Dermis blood vessel endothelial cell (primary cell): ENCODE results near the gene SLC49A4. TPM values are rescaled to one million over a fixed set of nuclear protein-coding genes. Genes with fewer than 3 reads are reported as not detected.

Source experiments
- DNase-seq: peaks from one replicate; pipeline ENCODE4 v3.0.0; 2010
- total RNA-seq: library from RNA; depleted of rRNA; stranded (reverse); fragments of >200 nt; gene quantifications from 2 replicates; pipeline ENCODE4 v1.2.3, GENCODE V29; 2014

SLC49A4 gene
- total RNA-seq, 1 donor from 2014 or later, result 18.7 TPM

DNA sequence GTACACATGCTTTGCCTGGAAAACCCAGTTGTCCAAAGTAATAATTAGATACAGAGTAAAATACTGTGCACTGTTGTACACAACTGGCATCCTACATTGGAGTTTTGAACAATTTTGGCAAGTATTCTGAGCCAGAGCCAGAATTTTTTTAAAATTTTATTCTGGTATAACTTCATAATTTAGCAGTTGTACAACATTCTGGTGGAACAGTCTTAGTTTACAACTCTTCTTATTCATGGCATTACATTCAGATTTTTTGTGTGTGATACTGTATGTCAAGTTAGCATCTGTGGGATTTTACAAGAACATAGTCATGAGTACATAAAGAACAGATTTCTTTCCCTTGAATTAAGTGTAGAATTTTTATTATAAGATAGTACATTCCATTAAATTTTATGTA lies 67.5 kb downstream of the SLC49A4 start:
- no peak for DNase-seq

DNA sequence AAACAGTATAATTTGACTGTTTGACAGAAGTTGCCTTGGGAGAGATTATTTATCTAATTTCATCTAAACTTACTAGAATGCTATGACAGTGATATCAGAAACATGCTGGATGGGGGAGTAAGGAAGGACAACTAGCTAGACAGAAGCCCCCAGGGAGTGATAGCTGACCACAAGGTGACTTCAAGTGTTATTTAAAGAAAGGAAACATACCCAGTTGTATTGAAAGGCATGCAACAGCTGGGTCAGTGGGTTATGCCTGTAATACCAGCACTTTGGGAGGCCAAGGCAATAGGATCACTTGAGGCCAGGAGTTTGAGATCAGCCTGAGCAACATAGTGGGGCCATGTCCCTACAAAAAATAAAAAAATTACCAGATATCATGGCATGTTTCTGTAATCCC lies 69.6 kb downstream of the SLC49A4 start:
- no peak for DNase-seq

DNA sequence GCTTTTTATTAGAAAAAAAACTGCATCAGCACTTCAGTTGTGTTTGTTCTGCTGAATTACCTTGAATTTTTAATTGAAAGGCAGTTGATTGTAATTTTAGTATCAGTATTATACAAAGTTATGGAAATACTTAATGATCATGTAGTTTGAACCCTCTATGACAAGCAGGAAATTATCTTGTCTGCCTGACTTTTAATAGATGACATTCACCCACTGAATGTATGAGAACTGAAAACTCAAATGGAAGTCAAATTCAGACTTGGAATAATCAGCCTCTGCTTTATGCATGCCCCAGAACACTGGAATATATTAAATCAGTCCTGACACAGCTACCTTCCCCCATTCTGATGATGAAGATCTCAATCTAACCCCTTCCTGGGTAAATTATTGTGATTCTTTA lies 73.5 kb downstream of the SLC49A4 start:
- no peak for DNase-seq

DNA sequence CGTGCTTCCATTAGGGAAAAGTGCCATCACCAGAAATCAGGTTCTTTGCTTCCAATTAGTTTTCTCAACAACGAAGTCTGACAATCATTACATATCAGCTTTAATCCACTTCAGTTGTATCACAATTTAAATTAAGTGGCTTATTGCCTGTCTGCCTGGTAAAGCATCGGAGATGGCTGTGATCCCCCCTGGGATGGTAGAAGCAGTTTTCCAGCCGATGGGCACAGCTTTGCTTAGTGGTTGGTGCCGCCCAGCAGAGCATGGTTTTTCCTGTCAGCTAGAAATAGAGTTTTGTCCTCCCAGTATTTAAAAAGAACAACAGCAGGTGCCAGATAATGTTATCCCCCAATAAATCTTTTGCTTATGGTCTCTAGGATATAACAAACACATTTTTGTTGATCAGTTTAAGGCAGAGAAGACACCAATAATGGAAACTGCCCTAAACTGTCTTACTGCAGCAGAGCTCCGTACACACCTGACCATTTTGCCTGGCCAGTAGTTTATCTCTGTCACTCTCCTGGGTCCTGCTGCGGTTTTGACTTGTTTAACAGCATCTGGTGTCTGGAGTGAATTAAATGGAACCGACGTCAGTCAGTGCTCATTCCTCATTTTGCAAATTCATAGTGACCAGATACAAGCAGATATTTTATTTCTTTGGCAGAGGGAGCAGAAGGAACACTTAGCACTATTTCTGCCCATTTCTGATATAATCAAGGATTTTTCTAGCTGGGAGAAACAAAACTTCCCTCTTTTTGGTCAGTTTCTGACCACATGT lies 79.1 kb downstream of the SLC49A4 start:
- DNase-seq, result no peak

DNA sequence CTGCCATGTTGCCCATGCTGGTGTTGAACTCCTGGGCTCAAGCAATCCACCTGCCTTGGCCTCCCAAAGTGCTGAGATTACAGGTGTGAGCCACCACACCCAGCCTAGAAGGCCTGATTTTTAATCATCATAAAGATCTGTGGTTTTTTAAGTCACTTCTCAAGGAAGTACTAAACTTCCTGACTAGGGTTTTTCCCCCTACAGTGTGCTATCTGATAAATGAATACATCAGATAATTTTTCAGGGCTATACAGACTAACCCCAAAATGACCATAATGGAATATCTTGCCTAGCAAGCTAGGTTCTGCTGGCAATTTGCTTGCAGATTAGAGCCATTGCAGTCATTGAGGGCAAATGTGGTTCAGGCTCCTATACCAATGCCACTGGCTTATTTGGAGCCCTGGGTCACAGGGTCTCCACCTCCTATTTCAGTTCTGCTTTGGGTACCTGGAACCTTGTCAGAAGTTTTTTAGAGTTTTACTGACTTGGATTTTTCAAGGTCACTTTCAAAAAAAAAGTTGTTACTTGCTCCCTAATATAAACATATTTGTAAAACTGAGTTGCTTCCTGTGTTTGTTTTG lies 80.8 kb downstream of the SLC49A4 start:
- peak; percentile 2 for DNase-seq

DNA sequence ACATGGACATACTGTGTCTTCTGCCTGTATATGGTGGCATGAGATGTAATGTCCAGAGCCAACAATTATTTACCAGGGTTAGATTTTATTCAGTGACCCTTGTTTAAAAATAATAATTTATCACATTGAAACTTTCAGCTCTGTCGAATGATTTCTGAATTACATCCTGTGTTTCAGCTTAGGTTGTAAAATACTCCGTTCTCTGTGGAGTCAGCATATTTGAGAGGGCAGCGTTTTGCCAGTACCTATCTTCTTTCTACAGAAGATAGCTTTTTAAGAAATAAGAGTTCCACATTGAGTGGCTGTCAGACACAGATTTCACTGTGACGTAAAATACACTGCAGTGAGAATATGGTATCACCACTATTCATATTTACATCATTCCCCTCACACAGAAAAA lies 85.3 kb downstream of the SLC49A4 start:
- DNase-seq, result no peak

DNA sequence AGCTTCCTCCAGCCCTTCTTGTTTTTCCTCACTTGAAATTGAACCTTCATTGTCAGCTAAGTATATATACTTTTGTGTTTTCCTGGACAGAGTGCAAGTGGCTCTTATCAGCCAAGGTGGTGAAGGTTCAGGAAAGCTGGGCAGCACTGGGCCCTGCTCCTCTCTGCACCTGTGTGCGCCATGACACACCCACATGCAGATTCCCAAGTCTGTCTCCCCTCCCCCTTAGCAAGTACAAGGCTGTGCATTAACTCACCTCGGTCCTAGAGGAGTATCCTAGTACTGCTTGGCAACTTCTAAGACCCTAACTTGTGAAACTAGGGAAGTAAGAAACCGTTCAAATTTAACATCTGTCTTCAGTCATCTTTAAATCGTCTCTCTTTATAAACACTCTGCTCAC lies 85.8 kb downstream of the SLC49A4 start:
- DNase-seq, result no peak

DNA sequence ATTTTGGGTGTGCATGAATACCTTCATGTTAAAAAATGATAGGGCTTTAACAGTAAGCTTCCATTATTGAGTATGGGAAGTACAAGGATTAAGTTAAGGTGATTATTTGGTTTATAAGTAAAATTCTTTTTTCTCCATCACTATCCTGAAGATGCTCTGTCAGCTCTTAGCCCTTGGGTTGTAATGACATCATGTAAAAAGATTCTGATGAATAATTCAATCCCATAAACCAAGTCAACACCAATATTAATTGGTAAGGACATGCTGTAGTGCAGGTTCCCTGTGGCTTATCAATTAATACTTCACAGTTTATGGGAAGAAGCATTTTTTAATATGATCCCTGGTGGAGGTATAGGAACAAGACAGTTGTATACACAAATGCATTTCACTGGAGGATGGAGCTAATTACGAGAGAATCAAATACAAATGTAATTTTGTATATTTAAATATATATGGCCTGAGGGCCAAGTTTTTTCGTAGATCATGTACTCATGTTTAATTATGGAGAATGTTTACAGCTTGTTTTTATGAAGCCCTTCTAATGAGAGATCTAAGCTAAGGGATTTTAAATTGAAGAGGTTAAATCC lies 87.6 kb downstream of the SLC49A4 start:
- no peak for DNase-seq

DNA sequence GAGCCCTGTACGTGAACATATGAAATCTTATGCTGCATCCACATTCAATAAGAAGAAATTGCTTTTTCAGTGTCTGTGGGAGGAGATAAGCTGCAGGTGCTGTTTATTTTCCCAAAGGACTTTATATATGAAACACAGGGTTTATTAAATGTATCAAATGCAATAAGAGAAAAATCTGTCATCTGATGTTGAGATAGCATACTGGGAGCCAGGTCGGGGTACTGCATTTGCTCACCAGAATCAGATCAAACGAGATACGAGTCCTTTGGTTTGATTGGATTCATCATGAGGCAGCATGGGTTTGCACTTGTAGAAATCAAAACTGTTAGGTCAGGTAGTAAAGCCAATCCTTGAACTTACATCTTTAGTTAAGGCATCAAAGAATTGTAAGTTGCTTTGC lies 91.4 kb downstream of the SLC49A4 start:
- no peak for DNase-seq

DNA sequence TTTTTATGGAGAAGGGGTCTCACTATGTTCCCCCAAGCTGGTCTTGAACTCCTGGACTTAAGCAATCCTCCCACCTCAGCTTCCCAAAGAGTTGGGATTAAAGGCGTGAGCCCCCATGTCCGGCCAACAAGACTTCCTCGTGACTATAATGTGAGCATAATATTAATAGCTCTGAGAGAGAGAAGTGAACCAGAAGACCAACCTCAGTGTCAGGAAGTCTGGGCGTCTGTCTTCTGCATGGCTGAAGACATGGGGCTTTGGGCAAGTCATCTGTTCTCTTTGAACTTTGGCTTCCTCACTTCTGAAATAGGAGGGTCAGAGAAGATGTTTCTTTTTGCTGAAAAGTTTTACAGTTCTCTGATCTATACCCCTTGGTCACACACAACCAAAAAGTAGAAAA lies 92.1 kb downstream of the SLC49A4 start:
- DNase-seq, result no peak

DNA sequence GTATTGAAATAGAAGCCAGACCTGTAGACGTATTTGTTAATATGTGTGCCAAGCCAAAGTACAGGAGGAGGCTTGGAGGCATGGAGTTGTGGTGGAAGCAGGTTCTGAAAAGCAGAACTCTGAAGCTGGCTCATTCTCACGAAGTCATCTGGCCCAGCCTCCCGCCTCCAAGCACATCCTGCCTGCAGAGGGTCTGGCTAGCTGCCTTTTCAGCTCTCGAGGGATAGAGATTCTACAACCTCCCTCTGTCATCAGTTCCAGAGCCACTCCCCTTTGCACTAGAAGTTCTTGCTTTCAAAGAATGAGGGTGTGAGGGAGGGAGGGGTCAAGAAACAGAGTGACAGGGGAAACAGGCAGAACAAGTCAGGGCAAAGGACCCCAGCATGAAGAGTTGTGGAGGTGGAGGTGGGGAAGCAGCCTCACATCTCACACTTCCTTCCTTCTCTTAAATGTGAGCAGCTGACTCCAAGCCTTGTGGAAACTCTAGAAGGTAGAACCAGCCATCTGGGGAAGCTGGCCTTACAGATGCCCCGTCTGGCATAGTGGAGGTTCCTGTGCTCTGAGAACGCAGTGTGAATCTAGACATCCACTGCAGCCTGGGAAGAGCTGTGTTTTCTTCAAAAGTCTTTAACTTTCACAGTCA lies 95.3 kb downstream of the SLC49A4 start:
- DNase-seq, result peak; percentile 44

DNA sequence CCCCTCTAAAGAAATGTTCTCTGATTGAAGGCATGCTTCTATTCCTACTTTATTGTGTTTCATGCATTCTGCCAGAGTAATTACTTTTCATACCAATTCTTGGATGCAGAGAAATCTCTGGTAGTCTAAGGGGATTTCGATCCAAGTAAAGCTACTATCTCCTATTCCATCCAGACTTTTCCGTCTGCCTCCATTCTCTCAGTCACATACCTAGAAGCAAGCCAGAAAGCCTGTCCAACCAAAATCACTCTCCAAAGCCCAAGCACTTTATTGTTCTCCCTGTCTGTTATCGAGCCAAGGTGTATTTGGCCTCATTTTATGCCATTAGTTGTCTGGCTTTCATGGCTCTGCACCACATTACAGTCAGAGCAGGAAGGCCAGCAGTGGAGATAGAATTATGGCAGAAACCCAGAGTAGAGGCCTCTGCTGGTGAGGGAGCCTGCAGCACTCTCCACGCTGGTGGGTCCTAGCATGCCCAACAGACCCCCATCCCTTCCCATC lies 95.9 kb downstream of the SLC49A4 start:
- no peak for DNase-seq

DNA sequence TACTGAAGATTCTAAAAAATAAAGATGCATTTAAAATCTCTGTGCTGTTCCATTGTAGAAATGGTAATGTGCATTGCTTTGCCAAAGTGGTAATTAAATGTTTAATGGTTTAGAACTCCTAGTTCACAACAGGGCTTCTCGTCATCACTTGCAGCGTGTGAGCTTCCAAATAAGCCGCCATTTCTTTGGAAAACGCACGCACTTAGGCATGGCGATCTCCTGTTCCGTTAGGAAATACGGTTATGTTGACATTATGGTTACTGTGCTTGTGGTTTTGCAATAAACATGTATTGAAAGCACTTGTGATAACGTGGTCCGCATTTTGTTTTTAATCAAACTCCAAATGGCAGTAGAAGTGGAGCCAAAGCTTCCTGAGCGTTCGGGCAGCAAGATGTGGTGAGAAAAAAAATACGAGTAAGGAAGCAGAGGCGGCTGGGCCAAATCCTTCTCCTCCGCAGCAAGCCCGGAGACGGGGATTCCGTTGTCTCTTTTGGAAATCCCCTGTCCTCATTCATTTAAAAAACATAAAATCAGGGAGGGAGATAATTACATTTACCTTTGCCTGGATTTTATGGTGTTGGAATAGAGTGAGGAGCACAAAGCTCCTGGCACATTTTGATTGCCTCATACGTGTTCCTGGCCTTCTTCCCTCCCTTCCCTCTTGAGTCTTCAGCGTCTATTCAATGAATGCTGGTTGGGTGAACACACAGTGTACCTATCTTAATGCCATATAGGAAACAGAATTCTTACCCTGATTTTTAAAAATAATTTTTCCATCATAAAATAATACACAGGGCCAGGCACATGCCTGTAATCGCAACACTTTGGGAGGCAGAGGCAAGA lies 97.5 kb downstream of the SLC49A4 start:
- DNase-seq, result no peak

DNA sequence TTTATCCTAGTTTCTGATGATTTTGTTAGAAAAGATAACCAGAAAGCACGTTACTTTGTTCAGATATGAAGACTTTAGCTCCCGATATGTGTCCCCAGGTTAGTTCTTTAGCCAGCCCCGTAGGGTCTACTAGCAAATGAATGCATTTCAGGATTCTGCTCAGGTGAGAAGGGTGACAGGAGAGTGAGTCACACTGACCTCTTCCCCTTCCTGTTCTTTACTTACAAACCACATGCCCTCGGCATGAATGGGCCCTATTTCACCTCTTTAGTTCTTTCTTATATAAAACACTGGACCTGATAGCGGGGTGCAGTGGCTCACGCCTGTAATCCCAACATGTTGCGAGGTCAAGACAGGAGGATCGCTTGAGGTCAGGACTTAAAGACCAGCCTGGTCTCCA lies 98.4 kb downstream of the SLC49A4 start:
- DNase-seq, result peak; percentile 5

DNA sequence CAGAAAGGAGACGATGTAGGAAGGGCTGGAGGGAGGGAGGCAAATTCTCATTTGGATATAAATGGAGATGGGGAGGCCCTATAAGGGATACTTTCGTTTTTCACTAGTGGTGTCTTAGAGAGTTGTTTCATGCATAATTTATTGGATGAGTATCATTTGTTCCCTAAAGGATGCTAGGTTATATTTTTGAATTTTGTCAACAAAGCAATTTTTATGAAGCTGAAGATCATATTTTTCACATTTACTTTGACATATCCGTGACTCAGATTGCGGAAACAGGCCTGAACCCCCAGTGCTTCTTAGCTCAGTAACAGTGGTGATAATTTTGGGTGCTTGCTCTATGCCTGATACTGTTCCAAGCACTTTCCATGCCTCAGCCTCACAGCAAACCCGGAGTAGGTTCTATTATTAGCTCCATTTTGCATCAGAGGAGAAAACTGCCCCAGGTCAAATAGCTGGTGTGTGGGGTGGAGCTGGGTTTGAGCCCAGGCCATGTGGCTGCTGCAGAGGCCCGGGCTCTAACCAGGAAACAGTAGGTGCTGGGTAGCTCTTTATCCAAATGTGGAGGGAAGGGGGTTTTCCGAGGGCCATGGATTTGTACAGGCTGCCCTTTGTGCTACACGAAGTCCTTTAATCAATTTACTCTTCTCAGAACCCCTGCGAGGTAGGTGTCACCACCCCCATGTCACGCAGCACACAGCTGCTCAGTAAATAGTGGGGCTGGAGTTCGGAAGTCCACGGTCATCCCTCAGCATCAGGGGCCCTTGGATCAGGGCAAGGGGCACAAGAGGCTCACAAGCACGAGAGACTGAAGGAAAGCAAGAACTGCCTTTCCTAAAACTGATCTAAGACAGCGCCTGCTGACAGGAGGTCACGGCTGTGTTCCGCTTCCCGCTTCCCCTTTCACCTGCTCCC lies 99.1 kb downstream of the SLC49A4 start:
- DNase-seq, result no peak

DNA sequence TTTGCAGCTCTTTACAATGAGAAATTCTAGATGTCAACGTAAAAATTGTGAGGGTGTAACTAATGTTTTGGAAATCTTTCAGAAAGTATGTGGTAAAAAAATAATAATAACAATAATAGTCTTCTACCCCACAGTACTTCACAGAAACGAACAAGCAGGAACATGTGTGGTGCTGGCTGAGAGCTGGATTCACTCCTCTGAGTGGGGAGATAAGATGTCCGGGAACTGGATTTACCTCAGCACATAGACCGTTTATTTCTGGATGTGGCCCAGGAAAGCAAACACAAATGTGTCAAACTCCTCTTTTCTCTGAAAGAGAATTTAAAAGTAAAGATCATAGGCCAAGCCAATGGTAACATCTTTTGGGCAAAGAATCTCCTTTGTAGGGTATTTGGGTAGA lies 103.4 kb downstream of the SLC49A4 start:
- DNase-seq, result no peak

DNA sequence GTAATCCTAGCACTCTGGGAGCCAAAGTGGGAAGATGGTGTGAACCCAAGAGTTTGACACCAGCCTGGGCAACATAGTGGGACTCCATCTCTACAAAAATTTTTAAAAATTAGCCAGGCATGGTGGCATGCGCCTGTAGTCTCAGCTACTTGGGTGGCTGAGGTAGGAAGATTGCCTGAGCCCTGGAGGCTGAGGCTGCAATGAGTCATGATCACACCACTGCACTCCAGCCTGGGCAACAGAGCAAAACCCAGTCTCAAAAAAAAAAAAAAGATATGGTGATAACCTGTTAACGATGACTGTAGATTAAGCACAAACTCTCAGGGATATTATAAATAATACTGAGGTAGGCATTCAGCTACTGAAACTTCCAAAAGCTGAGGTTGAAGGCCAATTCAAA lies 107.5 kb downstream of the SLC49A4 start:
- DNase-seq, result no peak

DNA sequence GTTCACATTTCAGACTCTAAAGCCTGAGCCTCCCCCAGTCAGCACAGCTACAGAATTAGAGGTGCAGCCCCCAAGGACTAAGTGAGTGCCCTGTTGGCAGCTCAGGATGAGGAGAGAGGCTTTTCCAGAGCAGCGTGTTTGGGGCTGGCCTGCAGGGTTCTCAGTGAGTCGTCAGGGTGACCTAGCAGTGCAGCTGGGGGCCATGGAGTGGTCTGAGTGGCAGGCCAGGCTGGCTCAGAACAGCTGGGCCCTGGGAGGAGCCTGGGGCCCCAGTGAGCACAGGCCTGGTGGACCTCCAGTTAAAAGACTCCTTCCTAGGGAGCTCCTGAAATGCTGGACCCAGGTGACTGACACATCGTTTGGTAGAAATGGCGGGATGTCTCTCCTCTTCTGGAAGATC lies 108.3 kb downstream of the SLC49A4 start:
- DNase-seq, result no peak

DNA sequence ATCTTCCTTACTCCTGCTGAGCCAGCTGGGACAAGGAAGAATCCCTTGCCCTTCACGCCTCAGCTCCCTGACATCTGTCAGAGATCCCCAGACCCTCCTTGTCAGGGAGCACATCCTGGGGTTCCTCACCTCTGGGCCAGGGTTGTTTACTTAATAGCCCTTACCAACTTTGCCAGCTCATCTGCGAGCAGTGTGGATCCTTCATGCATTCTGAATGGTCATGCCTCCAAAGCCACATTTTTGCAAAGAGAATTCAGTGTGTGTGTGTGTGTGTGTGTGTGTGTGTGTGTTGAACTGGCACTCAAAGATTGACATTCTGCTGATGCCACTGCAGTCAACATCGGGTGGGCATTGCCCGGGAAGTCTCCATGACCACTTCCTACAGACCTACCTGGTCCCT lies 112.6 kb downstream of the SLC49A4 start:
- no peak for DNase-seq

DNA sequence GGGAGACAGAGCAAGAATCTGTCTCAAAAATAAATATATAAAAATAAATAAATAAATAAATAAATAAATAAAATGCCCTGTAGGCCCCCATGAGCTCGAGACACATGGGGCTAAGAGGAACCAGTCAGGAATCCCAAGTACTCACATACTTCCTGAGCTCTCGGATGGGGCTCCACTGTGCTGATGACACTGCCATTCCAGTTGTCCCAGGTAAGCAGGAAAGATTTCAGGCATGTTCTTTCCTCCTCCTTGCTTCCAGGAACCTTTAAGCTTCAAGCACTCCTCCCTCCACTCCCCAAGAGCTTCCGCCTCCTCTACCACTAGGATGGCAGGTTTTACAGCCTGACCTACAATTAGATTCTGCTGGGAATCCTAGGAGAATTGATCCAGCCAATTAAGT lies 113.4 kb downstream of the SLC49A4 start:
- DNase-seq, result no peak

DNA sequence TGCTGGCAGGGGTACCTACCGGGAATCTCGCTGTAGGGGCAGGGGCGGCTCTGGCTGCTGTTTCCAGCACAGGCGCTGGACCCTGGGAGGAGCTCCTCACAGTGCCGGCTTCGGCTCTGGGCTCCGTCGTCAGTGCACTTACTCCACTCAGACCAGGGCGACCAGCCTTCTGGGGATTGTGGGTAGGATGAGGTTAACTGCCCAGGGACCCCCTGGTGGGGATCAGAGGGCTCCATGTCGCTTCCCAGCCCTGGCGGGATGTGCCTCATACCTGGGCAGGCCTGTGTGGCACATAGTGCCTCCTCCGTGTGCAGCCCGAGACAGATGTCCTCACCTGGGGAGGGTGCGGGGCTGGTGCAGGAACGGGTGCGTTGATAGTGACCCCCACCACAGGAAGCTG lies 117.0 kb downstream of the SLC49A4 start:
- no peak for DNase-seq
